ENCODE data around the gene ANGPTL4. TPM values are rescaled to one million over a fixed set of nuclear protein-coding genes. Genes with fewer than 3 reads are reported as not detected.
A peak's percentile ranks its signal among the peaks of the same experiment; 100 is the strongest.
"Not testable (repeated sequence)": the region's sequence is repeated elsewhere in the genome, so short reads cannot be mapped to it uniquely, and the experiment has no call there.

The ANGPTL4 gene
- total RNA-seq, 1 experiment from 2014 or later = 32.8 TPM

- no peaks in the 10 kb centered on the region for H3K4me1 Mint-ChIP-seq (ENCODE audit: insufficient read depth, unreplicated experiment)
- peak; percentile 49 for DNase-seq (ENCODE audit: unreplicated experiment)
- no peak for TF ChIP-seq CTCF (IDR thresholded peaks at IDR 0.05; ENCODE audit: unreplicated experiment)
- intact Hi-C loops (cut with micrococcal nuclease) = no loop called here
- CTCF ChIA-PET = interaction anchor here (0.6 to 0.7 kb wide), 2 partner anchors 55 to 261 kb away, joined by 3 to 4 read pairs; no protein-coding TSS in a partner anchor
- H3K27ac Mint-ChIP-seq (ENCODE audit: low read depth, unreplicated experiment) = peak overlapping the region; percentile 67
- no peaks in the 10 kb centered on the region for H3K27me3 Mint-ChIP-seq (ENCODE audit: insufficient read depth, unreplicated experiment)
- H3K4me3 Mint-ChIP-seq (ENCODE audit: unreplicated experiment) = no peak overlapping the region
- POLR2A ChIA-PET = interaction anchor here (0.8 kb wide), 1 partner anchor 10 kb away, joined by 3 read pairs; the partner anchor contains the start of gene ANGPTL4
- no TSS peak for BruUV-seq (replicated peaks)
- H3K9me3 Mint-ChIP-seq (ENCODE audit: unreplicated experiment) = no peaks in the 10 kb centered on the region
- H3K36me3 Mint-ChIP-seq (ENCODE audit: insufficient read depth, unreplicated experiment) = peaks cover 18% of the 10 kb centered on the region
Observed at GRCh38 chr19:8373867-8374813, 10.2 kb downstream of the ANGPTL4 start.

GRCh38 chr19:8375766-8376165 lies 11.8 kb downstream of the ANGPTL4 start:
- H3K27ac Mint-ChIP-seq (ENCODE audit: low read depth, unreplicated experiment); intact Hi-C loops (cut with micrococcal nuclease); H3K27me3 Mint-ChIP-seq (ENCODE audit: insufficient read depth, unreplicated experiment); H3K4me3 Mint-ChIP-seq (ENCODE audit: unreplicated experiment); DNase-seq (ENCODE audit: unreplicated experiment); H3K4me1 Mint-ChIP-seq (ENCODE audit: insufficient read depth, unreplicated experiment); H3K9me3 Mint-ChIP-seq (ENCODE audit: unreplicated experiment); POLR2A ChIA-PET; BruUV-seq (replicated peaks): not testable (repeated sequence)
- CTCF ChIA-PET = interaction anchor here (1.2 kb wide), 1 partner anchor 11 kb away, joined by 3 read pairs; no protein-coding TSS in a partner anchor
- peaks cover 25% of the 10 kb centered on the region for H3K36me3 Mint-ChIP-seq (ENCODE audit: insufficient read depth, unreplicated experiment)

GRCh38 chr19:8376373-8376974 lies 12.5 kb downstream of the ANGPTL4 start:
- intact Hi-C loops (cut with micrococcal nuclease); H3K27ac Mint-ChIP-seq (ENCODE audit: low read depth, unreplicated experiment); H3K9me3 Mint-ChIP-seq (ENCODE audit: unreplicated experiment); H3K4me3 Mint-ChIP-seq (ENCODE audit: unreplicated experiment); BruUV-seq (replicated peaks); DNase-seq (ENCODE audit: unreplicated experiment); H3K27me3 Mint-ChIP-seq (ENCODE audit: insufficient read depth, unreplicated experiment); H3K4me1 Mint-ChIP-seq (ENCODE audit: insufficient read depth, unreplicated experiment): not testable (repeated sequence)
- ChIA-PET POLR2A (interaction anchor here (1.7 to 2.5 kb wide), 2 partner anchors 14 to 15 kb away, joined by 6 to 8 read pairs; partner anchors contain the start of gene RAB11B), CTCF (interaction anchor here (0.6 to 3.4 kb wide), 2 partner anchors 9 to 22 kb away, joined by 3 to 23 read pairs; no protein-coding TSS in a partner anchor)
- H3K36me3 Mint-ChIP-seq (ENCODE audit: insufficient read depth, unreplicated experiment) = peaks cover 25% of the 10 kb centered on the region

- Mint-ChIP-seq H3K36me3 (ENCODE audit: insufficient read depth, unreplicated experiment) (peaks cover 25% of the 10 kb centered on the region), H3K4me3 (ENCODE audit: unreplicated experiment) (no peak overlapping the region), H3K27me3 (ENCODE audit: insufficient read depth, unreplicated experiment) (no peaks in the 10 kb centered on the region), H3K9me3 (ENCODE audit: unreplicated experiment) (no peaks in the 10 kb centered on the region), H3K4me1 (ENCODE audit: insufficient read depth, unreplicated experiment) (no peaks in the 10 kb centered on the region), H3K27ac (ENCODE audit: low read depth, unreplicated experiment) (no peak overlapping the region)
- intact Hi-C loops (cut with micrococcal nuclease) = no loop called here
- BruUV-seq (replicated peaks) = no TSS peak
- ChIA-PET POLR2A (interaction anchor here (1.7 to 2.5 kb wide), 2 partner anchors 13 to 16 kb away, joined by 6 to 8 read pairs; partner anchors contain the start of gene RAB11B), CTCF (interaction anchor here (0.6 to 3.4 kb wide), 3 partner anchors 24 to 65 kb away, joined by 3 to 23 read pairs (median 4); no protein-coding TSS in a partner anchor)
- no peak for TF ChIP-seq CTCF (IDR thresholded peaks at IDR 0.05; ENCODE audit: unreplicated experiment)
- no peak for DNase-seq (ENCODE audit: unreplicated experiment)
Observed at GRCh38 chr19:8377598-8377997, 13.6 kb downstream of the ANGPTL4 start.

- H3K36me3 Mint-ChIP-seq (ENCODE audit: insufficient read depth, unreplicated experiment) = peaks cover 15% of the 10 kb centered on the region
- BruUV-seq (replicated peaks); DNase-seq (ENCODE audit: unreplicated experiment); H3K27ac Mint-ChIP-seq (ENCODE audit: low read depth, unreplicated experiment); H3K4me3 Mint-ChIP-seq (ENCODE audit: unreplicated experiment); H3K27me3 Mint-ChIP-seq (ENCODE audit: insufficient read depth, unreplicated experiment); H3K9me3 Mint-ChIP-seq (ENCODE audit: unreplicated experiment); intact Hi-C loops (cut with micrococcal nuclease); H3K4me1 Mint-ChIP-seq (ENCODE audit: insufficient read depth, unreplicated experiment): not testable (repeated sequence)
- ChIA-PET CTCF (interaction anchor here (0.6 to 3.4 kb wide), 4 partner anchors 8 to 34 kb away, joined by 3 to 23 read pairs (median 4); no protein-coding TSS in a partner anchor), POLR2A (interaction anchor here (2.5 kb wide), 1 partner anchor 11 kb away, joined by 8 read pairs; the partner anchor contains the start of gene RAB11B)
Observed at GRCh38 chr19:8379156-8379891, 15.4 kb downstream of the ANGPTL4 start.

GRCh38 chr19:8384569-8384968 lies 20.6 kb downstream of the ANGPTL4 start:
- H3K27me3 Mint-ChIP-seq (ENCODE audit: insufficient read depth, unreplicated experiment); H3K4me3 Mint-ChIP-seq (ENCODE audit: unreplicated experiment); H3K4me1 Mint-ChIP-seq (ENCODE audit: insufficient read depth, unreplicated experiment); CTCF ChIA-PET; POLR2A ChIA-PET; BruUV-seq (replicated peaks); intact Hi-C loops (cut with micrococcal nuclease); H3K27ac Mint-ChIP-seq (ENCODE audit: low read depth, unreplicated experiment); DNase-seq (ENCODE audit: unreplicated experiment); H3K9me3 Mint-ChIP-seq (ENCODE audit: unreplicated experiment); H3K36me3 Mint-ChIP-seq (ENCODE audit: insufficient read depth, unreplicated experiment): not testable (repeated sequence)

GRCh38 chr19:8385103-8385502 lies 21.1 kb downstream of the ANGPTL4 start:
- peaks cover 11% of the 10 kb centered on the region for H3K36me3 Mint-ChIP-seq (ENCODE audit: insufficient read depth, unreplicated experiment)
- intact Hi-C loops (cut with micrococcal nuclease); H3K9me3 Mint-ChIP-seq (ENCODE audit: unreplicated experiment); CTCF ChIA-PET; POLR2A ChIA-PET; H3K27ac Mint-ChIP-seq (ENCODE audit: low read depth, unreplicated experiment); BruUV-seq (replicated peaks); H3K27me3 Mint-ChIP-seq (ENCODE audit: insufficient read depth, unreplicated experiment); H3K4me1 Mint-ChIP-seq (ENCODE audit: insufficient read depth, unreplicated experiment); DNase-seq (ENCODE audit: unreplicated experiment); H3K4me3 Mint-ChIP-seq (ENCODE audit: unreplicated experiment): not testable (repeated sequence)

All from MCF 10A (cell line).